IPS DF 19.7 (cell line): Measurements from ENCODE around the gene RAC2.
A peak's percentile ranks its signal among the peaks of the same experiment; 100 is the strongest.
"Not testable (repeated sequence)": the region's sequence is repeated elsewhere in the genome, so short reads cannot be mapped to it uniquely, and the experiment has no call there.

Experiments used
- DNase-seq: peaks from one replicate; pipeline ENCODE4 v3.0.0-alpha.2; 2013; ENCODE audit warnings: low read depth, low spot score

RAC2 gene

GRCh38 chr22:37206118-37206840, 37.8 kb downstream of the RAC2 start:
- no peak for DNase-seq

- DNase-seq, result no peak
Observed at GRCh38 chr22:37205046-37205445, 39.0 kb downstream of the RAC2 start.

- DNase-seq, result no peak
Observed at GRCh38 chr22:37204045-37204655, 39.9 kb downstream of the RAC2 start.

- DNase-seq, result no peak
Observed at GRCh38 chr22:37203354-37204044, 40.6 kb downstream of the RAC2 start.

- no peak for DNase-seq
Observed at GRCh38 chr22:37202716-37203115, 41.4 kb downstream of the RAC2 start.

- no peak for DNase-seq
Observed at GRCh38 chr22:37202001-37202555, 42.0 kb downstream of the RAC2 start.

GRCh38 chr22:37201443-37201820, 42.6 kb downstream of the RAC2 start:
- DNase-seq, result not testable (repeated sequence)

GRCh38 chr22:37199760-37200108, 44.3 kb downstream of the RAC2 start:
- DNase-seq, result no peak

- DNase-seq, result peak; percentile 84
Observed at GRCh38 chr22:37199103-37199759, 44.8 kb downstream of the RAC2 start.

- no peak for DNase-seq
Observed at GRCh38 chr22:37198258-37199102, 45.6 kb downstream of the RAC2 start.

- DNase-seq, result no peak
Observed at GRCh38 chr22:37197451-37198257, 46.4 kb downstream of the RAC2 start.

GRCh38 chr22:37196539-37197450, 47.3 kb downstream of the RAC2 start:
- DNase-seq, result no peak

- no peak for DNase-seq
Observed at GRCh38 chr22:37195921-37196320, 48.1 kb downstream of the RAC2 start.

- no peak for DNase-seq
Observed at GRCh38 chr22:37194750-37195149, 49.3 kb downstream of the RAC2 start.

- DNase-seq, result no peak
Observed at GRCh38 chr22:37193629-37194191, 50.4 kb downstream of the RAC2 start.

GRCh38 chr22:37192741-37193140, 51.3 kb downstream of the RAC2 start:
- no peak for DNase-seq

GRCh38 chr22:37192204-37192603, 51.9 kb downstream of the RAC2 start:
- no peak for DNase-seq

GRCh38 chr22:37190262-37190780, 53.7 kb downstream of the RAC2 start:
- no peak for DNase-seq
